GM18870 (cell line): Measurements from ENCODE around the gene KIF20A.
"Not testable (repeated sequence)": the region's sequence is repeated elsewhere in the genome, so short reads cannot be mapped to it uniquely, and the experiment has no call there.

Source experiments
- ATAC-seq: cut with Tn5 transposase; IDR thresholded peaks from one replicate; pipeline ENCODE4 v1.9.1; 2021; ENCODE audit warnings: moderate library complexity; ENCODE audit not compliant: unreplicated experiment

Gene KIF20A

GRCh38 chr5:138178516-138179276, at the start of gene KIF20A, which contains the start of gene BRD8:
Gene KIF20A (plus strand): TSS chr5:138179112. CDS start chr5:138179681, 569 bp downstream.
Gene BRD8 (minus strand): TSS chr5:138178630. CDS start chr5:138178614, 16 bp downstream.
- peak; percentile 86 for ATAC-seq

GRCh38 chr5:138129347-138129746, 49.6 kb upstream of the KIF20A start:
- ATAC-seq, result no peak

- no peak for ATAC-seq
These were observed 46.4 kb upstream of the KIF20A start for GRCh38 chr5:138132543-138132942.

- no peak for ATAC-seq
These were observed 39.7 kb upstream of the KIF20A start, which contains the start of gene NME5 for GRCh38 chr5:138138949-138139780. Gene NME5 (minus strand): TSS chr5:138139428. CDS start chr5:138138780, 648 bp downstream.

GRCh38 chr5:138139781-138140090, 39.2 kb upstream of the KIF20A start:
- ATAC-seq, result no peak

GRCh38 chr5:138140268-138140667, 38.6 kb upstream of the KIF20A start:
- ATAC-seq, result no peak

GRCh38 chr5:138141734-138142133, 37.2 kb upstream of the KIF20A start:
- no peak for ATAC-seq

- ATAC-seq, result not testable (repeated sequence)
These were observed 35.3 kb upstream of the KIF20A start for GRCh38 chr5:138143578-138143977.

- ATAC-seq, result no peak
These were observed 30.1 kb upstream of the KIF20A start for GRCh38 chr5:138148811-138149210.

- ATAC-seq, result no peak
These were observed 29.4 kb upstream of the KIF20A start for GRCh38 chr5:138149530-138149929.

- not testable (repeated sequence) for ATAC-seq
These were observed 22.9 kb upstream of the KIF20A start for GRCh38 chr5:138155977-138156376.

GRCh38 chr5:138157626-138158025, 21.3 kb upstream of the KIF20A start:
- no peak for ATAC-seq

GRCh38 chr5:138159666-138160065, 19.2 kb upstream of the KIF20A start:
- no peak for ATAC-seq

- ATAC-seq, result no peak
These were observed 18.2 kb upstream of the KIF20A start for GRCh38 chr5:138160706-138161105.

- ATAC-seq, result no peak
These were observed 15.2 kb upstream of the KIF20A start for GRCh38 chr5:138163721-138164120.

GRCh38 chr5:138169124-138169523, 9.8 kb upstream of the KIF20A start:
- ATAC-seq, result no peak

GRCh38 chr5:138170299-138170698, 8.6 kb upstream of the KIF20A start:
- ATAC-seq, result no peak

GRCh38 chr5:138177941-138178515, 884 bp upstream of the KIF20A start:
- ATAC-seq, result no peak

- no peak for ATAC-seq
These were observed 455 bp downstream of the KIF20A start for GRCh38 chr5:138179277-138179857.

- ATAC-seq, result no peak
These were observed 1.4 kb downstream of the KIF20A start for GRCh38 chr5:138180183-138180782.

- no peak for ATAC-seq
These were observed 1.9 kb downstream of the KIF20A start for GRCh38 chr5:138180841-138181240.
